Pancreas (tissue), 8 donors: ENCODE results near the gene LLPH. TPM values are rescaled to one million over a fixed set of nuclear protein-coding genes. Genes with fewer than 3 reads are reported as not detected.

Experiments used
- polyA plus RNA-seq, 2 donors: library from polyadenylated mRNA; stranded (reverse); fragments of 200-250 nt; gene quantifications; one replicate each; pipeline ENCODE4 v1.2.3, GENCODE V29; 2013
- total RNA-seq, 6 donors: library from RNA; stranded (reverse); fragmentation: NEBNext Ultra II Directional in 4 of 6; extraction: Animal tissue kit (Norgen Biotek cat#: 25700) in 4 of 6; gene quantifications; one replicate each; pipeline versions ENCODE4 v1.2.1 to v1.2.4, GENCODE V29; 2021 to 2023
- donor health status: healthy with polysubstance abuse.
- donor health status: DM: no; HTN: no; CAD: no; lungs with moderate emphysema.
- donor health status: DM: no; HTN: no; CAD: no.
- donor health status: Bipolar disorder and iron deficiency.
- donor health status: DM: yes; HTN: yes; CAD: no.
- donor health status: DM: no; HTN: no; CAD: no.
- donor health status: DM: no; HTN: no; CAD: no.
- donor health status: DM: yes; HTN: yes; CAD: no.

Gene LLPH
- total and polyA plus RNA-seq, 8 donors, result 3.8 to 10.5 (median 7.9) TPM

Other genes starting within 250 kb of the LLPH start
- gene TMBIM4, start 39.2 kb upstream of the LLPH start, total RNA-seq, result 10 to 100 TPM; 56.4 to 79.4 (median 64.1) TPM
- 100 to 1,000 TPM in 1 of 2 donors, 10 to 100 TPM in 1; 59.4 to 106 TPM for gene TMBIM4, start 39.2 kb upstream of the LLPH start, polyA plus RNA-seq
- 1 to 10 TPM in 4 of 6 donors, under 1 TPM in 2; 0.55 to 5.3 (median 1.8) TPM for gene IRAK3, start 58.5 kb upstream of the LLPH start, total RNA-seq
- 1 to 10 TPM; 1.1 TPM for gene IRAK3, start 58.5 kb upstream of the LLPH start, polyA plus RNA-seq
- 1 to 10 TPM; 1.2 to 5.2 (median 2.2) TPM for gene HELB, start 171.7 kb upstream of the LLPH start, total RNA-seq
- gene HELB, start 171.7 kb upstream of the LLPH start, polyA plus RNA-seq, result under 1 TPM; 0.68 to 0.77 TPM